GDM1 (cell line): ENCODE data around the gene POR.

Experiments
- DNase-seq: peaks from one replicate; lab custom pipeline; 2025; lab: John Stamatoyannopoulos, UW

The POR gene

GRCh38 chr7:75979759-75980429 is 64.9 kb downstream of the POR start:
- no peak for DNase-seq

- no peak for DNase-seq
Measured at GRCh38 chr7:75980430-75981202, 65.7 kb downstream of the POR start.

GRCh38 chr7:75981203-75981452 is 66.2 kb downstream of the POR start:
- DNase-seq = no peak

- no peak for DNase-seq
Measured at GRCh38 chr7:75981453-75982305, 66.7 kb downstream of the POR start.

GRCh38 chr7:75982306-75983064 is 67.5 kb downstream of the POR start:
- DNase-seq = no peak

- DNase-seq = no peak
Measured at GRCh38 chr7:75983471-75984129, 68.6 kb downstream of the POR start.

GRCh38 chr7:75984130-75985008 is 69.4 kb downstream of the POR start:
- DNase-seq = no peak

GRCh38 chr7:75985009-75985517 is 70.1 kb downstream of the POR start:
- no peak for DNase-seq

GRCh38 chr7:75985518-75986146 is 70.7 kb downstream of the POR start:
- DNase-seq = no peak

- DNase-seq = no peak
Measured at GRCh38 chr7:75986147-75986781, 71.3 kb downstream of the POR start.

- DNase-seq = no peak
Measured at GRCh38 chr7:75987026-75987804, 72.3 kb downstream of the POR start.

GRCh38 chr7:75987805-75988567 is 73.0 kb downstream of the POR start:
- DNase-seq = no peak

GRCh38 chr7:75988568-75989499 is 73.9 kb downstream of the POR start:
- DNase-seq = no peak

- DNase-seq = no peak
Measured at GRCh38 chr7:75989500-75990388, 74.8 kb downstream of the POR start.

- no peak for DNase-seq
Measured at GRCh38 chr7:75991531-75992082, 76.7 kb downstream of the POR start.
